GM08714 (cell line): ENCODE measurements around the gene RBL2.

Source experiments
- H3K4me3 ChIP-seq: fragments of 200-500 bp; sonication (Bioruptor generic); 2 replicates; pipeline ENCODE4 v1.5.1; 2014; ENCODE audit warnings: mild to moderate bottlenecking, low read length, inconsistent platforms
- ZNF274 ChIP-seq: IDR thresholded peaks from 2 replicates; pipeline ENCODE4 v1.6.1; 2012; ENCODE audit warnings: mild to moderate bottlenecking, low read depth, low read length

RBL2 gene

GRCh38 chr16:53430363-53430762, 3.9 kb upstream of the RBL2 start:
- no peak for TF ChIP-seq ZNF274
- no peak overlapping the region for H3K4me3 ChIP-seq

DNA sequence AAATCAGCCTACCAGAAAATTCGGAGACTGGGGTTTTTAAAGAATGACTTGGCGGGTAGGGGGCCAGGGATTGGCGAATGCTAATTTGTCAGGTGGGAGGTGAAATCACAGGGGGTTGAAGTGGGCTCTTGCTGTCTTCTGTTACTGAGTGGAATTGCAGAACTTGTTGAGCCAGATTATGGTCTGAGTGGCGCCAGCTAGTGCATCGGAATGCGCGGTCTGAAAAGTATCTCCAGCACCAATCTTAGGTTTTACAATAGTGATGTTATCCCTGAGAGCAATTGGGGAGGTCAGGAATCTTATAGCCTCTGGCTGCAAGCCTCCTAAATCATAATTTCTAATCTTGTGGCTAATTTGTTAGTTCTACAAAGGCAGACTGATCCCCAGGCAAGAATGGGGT, 762 bp upstream of the RBL2 start:
- TF ChIP-seq ZNF274 = no peak
- no peak overlapping the region for H3K4me3 ChIP-seq

- H3K4me3 ChIP-seq = peak overlapping the region; percentile 92
- TF ChIP-seq ZNF274 = no peak
These were observed 318 bp upstream of the RBL2 start for GRCh38 chr16:53433930-53434376.

- TF ChIP-seq ZNF274 = no peak
- peak overlapping the region; percentile 92 for H3K4me3 ChIP-seq
These were observed 906 bp downstream of the RBL2 start for GRCh38 chr16:53435066-53435688.

GRCh38 chr16:53440125-53440524, 5.9 kb downstream of the RBL2 start:
- no peak overlapping the region for H3K4me3 ChIP-seq
- TF ChIP-seq ZNF274 = no peak

DNA sequence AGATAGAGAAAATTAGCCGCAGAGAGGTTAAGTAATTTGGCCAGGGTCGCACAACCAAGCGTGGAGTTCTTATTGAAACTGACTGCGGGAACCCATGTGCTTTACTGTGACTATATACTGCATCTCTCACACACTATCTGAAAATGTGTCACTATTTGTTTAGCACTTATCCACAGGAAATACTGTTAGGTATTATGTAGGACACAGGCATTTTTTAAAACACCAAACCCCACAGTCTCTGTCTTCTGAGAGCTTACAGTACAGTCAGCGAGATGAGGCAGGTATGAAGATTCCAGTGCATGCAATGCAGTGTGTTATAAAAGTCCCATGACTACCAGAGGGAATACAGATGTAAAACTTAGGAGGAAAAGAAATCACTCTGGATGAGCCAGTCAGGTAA, 11.3 kb downstream of the RBL2 start:
- no peak overlapping the region for H3K4me3 ChIP-seq
- no peak for TF ChIP-seq ZNF274

- TF ChIP-seq ZNF274 = no peak
- H3K4me3 ChIP-seq = no peak overlapping the region
These were observed 11.8 kb downstream of the RBL2 start for GRCh38 chr16:53446090-53446489.

GRCh38 chr16:53449816-53450517, 15.7 kb downstream of the RBL2 start:
- H3K4me3 ChIP-seq = peak overlapping the region; percentile 11; the same call in 1 of the 2 replicates
- TF ChIP-seq ZNF274 = no peak

DNA sequence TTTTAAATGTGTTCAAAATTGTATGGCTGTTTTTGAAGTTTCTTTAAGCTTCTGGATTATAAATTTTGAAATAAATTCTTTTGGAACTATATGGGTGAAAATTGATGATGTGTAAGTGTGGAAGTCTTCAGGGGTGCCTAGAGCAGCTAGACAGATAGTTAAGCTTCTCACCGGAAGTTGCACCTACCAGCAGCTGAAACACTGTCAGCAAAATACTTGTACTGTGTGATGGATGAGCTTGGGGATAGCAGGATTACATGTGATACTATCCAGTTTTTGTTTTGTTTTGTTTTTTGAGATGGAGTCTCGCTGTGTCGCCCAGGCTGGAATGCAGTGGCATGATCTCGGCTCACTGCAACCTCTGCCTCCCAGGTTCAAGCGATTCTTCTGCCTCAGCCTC, 19.7 kb downstream of the RBL2 start:
- no peak overlapping the region for H3K4me3 ChIP-seq
- TF ChIP-seq ZNF274 = no peak

GRCh38 chr16:53456625-53457024, 22.4 kb downstream of the RBL2 start:
- no peak for TF ChIP-seq ZNF274
- no peak overlapping the region for H3K4me3 ChIP-seq

GRCh38 chr16:53457670-53458069, 23.4 kb downstream of the RBL2 start:
- no peak for TF ChIP-seq ZNF274
- H3K4me3 ChIP-seq = no peak overlapping the region

DNA sequence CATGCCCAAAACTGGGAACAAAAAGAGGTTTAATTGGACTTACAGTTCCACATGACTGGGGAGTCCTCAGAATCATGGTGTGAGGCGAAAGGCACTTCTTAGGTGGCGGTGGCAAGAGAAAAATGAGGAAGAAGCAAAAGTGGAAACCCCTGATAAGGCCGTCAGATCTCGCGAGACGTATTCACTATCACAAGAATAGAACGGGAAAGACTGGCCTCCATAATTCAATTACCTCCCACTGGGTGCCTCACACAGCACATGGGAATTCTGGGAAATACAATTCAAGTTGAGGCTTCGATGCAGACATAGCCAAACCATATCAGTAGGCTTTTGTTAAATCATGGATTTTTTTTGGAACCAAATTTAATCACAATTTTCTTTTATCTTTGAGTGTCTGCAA, 24.4 kb downstream of the RBL2 start:
- no peak overlapping the region for H3K4me3 ChIP-seq

GRCh38 chr16:53465606-53466280, 31.5 kb downstream of the RBL2 start:
- TF ChIP-seq ZNF274 = no peak
- H3K4me3 ChIP-seq = no peak overlapping the region

More for the DNA sequence above, 24.4 kb downstream of the RBL2 start:
- no peak for TF ChIP-seq ZNF274

- H3K4me3 ChIP-seq = no peak overlapping the region
- TF ChIP-seq ZNF274 = no peak
These were observed 42.6 kb downstream of the RBL2 start for GRCh38 chr16:53476867-53477266.

DNA sequence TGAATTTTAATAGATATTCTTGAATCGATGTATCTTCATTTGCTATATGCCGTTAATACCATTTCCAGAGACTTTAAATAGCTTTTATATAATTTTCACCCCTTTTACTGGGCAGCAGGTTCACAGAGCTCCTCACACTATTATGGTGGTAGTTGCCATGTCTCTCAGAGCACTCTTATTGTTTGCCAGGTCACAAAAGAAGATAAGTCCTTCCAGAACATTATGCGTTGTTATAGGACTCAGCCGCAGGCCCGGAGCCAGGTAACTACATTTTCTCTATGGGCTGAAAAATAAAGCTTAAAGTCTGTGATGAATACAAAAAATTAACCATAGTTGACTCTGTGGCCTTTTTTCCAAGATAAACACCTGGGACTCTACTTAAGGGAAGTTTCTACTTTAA, 44.7 kb downstream of the RBL2 start:
- TF ChIP-seq ZNF274 = no peak
- no peak overlapping the region for H3K4me3 ChIP-seq
